Left forelimb (tissue), 1 donor: Measurements from ENCODE around the gene TMEM127.
A peak's percentile ranks its signal among the peaks of the same experiment; 100 is the strongest.
"Not testable (repeated sequence)": the region's sequence is repeated elsewhere in the genome, so short reads cannot be mapped to it uniquely, and the experiment has no call there.

Experiments used
- DNase-seq: peaks from one replicate; pipeline ENCODE4 v3.0.0-alpha.2; 2018; ENCODE audit warnings: low spot score

Gene TMEM127

DNA sequence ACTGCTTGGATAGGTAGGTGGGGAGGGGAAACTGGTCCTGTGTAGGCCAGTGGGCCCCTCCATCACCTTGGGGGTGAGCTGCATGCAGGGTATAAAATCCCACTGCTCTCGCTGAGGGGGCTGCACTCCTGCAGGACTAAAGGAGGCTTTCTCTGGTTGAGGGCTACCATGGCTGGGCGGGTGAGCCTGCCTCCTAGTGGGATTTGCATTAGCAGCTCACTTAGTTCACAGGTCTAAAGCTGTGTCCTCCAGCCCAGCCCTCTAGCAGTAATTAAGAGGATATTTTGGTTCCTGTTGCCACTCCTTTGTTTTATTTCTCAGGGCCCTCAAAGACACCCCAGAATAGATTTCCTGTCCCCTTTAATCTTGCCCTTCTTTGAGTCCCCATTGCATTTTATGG is 24.6 kb downstream of the TMEM127 start:
- no peak for DNase-seq

DNA sequence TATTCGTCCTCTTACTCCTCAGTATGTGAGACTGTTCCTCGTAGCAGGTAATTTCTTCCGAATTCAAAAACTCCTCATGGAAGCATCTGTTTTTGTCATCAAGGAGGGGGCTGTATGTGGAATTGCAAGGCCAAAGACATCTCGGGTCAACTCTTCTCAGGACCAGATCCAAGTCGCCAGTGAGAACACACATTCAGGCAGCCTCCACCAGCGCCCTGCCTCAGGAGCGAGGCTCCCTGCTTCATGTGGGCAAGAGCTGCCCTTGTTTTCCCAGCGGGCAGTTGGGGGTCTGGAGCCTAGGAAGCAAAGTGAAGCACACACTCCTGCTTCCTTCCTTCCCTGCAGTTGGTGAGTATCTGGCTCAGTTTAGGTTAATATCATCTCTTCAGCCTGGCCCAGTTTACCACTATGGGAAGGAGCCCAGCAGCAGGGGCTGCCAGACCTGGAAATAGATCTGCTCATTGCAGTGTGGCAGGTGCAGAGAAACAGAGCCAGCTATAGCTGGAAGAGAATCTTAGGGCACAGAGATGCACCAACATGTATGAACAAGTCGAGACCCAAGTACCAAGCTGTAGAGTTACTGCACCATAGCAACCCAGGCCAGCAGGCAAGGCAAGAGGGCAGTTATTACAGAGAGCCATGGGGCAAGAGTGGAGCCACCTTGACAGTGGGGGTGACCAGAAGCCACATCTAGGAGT is 25.3 kb downstream of the TMEM127 start:
- DNase-seq = no peak

DNA sequence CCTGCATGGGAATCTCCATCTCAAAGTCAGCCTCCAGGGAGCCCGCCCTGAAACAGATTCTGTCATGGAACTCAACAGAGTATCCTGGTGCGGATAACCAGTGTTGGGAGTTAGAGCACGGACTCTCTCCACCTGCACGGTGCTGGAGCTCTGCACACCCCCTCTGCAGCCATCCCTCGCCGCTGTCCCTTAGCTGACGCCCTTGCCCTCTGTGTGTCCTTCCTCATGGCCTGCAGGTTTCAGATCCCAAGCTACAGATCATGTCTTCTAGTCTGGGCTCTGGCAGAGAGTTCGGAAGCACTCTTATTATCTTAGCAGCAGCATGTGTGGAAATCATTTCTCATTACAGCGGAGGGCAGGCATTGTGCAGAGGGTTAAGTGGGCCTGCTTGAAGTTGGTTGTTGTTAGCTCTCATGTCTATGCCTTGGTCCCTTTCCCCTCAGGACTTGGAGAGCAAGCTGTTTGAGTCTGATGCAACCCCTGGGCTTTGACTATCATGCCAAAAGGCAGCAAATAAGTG is 26.0 kb downstream of the TMEM127 start:
- DNase-seq = no peak

DNA sequence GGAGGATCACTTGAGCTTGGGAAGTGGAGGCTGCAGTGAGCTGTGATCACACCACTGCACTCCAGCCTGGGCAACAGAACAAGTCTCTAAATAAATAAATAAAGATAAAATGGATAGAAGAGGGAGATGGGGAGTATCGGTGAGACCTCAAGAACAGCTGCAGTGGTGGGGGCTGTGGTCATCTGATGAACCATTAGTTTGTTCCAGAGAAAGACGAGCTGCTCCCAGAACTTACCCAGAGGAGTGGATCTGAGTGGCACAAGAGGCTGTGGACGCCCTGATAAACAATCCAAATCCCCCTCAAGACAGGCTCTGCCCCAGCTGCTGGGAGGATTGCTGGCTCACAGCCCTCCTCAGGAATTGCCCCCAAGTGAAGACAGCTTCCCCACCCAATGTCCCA is 26.7 kb downstream of the TMEM127 start:
- DNase-seq = no peak

DNA sequence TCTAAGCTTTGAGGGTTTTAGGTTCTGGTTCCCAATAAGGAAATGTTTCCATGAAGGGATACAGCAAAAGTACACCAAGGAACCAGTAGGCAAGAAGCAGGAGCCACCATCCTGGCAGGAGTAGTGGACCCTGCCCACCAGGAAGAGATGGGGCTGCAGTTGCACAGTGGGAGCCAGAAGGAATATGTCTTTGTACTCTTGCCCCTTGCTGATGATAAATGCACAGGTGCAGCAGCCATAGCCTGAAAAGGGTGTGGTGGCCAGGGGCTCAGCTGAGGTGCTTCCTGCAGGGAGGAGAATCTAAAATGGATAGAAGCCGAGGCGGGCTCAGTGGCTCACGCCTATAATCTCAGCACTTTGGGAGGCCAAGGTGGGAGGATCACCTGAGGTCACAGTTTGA is 27.5 kb downstream of the TMEM127 start:
- no peak for DNase-seq

DNA sequence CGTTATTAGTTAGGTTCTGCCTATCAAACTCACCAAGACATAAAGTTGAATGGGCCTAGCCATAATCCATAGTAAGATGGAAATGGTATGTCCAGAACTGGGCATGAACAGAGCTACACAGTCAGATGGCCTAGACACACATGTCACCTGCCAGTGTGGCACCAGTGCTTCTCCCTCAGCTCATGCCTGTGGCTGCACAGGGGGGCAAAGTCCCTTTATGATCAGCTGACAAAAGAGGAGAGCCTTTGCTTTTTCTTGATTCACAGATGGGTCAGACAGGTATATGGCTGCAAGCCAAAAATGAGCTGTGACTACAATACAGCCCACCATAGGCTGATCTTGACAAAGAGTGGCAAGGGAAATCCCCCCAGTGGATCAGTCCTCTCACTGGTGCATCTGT is 28.9 kb downstream of the TMEM127 start:
- DNase-seq = no peak

DNA sequence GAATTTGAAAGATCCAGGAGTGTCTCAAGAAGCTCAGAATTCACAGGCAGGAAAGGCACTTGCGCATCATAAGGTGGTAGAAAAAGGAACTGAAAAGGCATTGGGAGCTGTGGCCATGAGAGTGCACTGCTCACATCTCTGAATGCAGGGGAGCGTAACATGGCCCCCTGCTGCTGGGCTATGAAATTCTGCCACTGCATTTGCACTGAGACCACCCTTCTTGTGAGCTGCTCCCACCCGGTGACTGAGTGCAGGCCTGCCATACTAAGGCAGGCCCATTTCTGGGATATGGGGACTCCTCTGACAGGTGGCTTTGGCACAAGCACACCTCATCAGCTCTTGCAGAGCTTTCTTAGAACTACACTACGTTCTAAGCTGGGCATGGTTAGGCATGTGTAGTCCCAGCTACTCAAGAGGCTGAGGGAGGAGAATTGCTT is 31.9 kb downstream of the TMEM127 start:
- no peak for DNase-seq

DNA sequence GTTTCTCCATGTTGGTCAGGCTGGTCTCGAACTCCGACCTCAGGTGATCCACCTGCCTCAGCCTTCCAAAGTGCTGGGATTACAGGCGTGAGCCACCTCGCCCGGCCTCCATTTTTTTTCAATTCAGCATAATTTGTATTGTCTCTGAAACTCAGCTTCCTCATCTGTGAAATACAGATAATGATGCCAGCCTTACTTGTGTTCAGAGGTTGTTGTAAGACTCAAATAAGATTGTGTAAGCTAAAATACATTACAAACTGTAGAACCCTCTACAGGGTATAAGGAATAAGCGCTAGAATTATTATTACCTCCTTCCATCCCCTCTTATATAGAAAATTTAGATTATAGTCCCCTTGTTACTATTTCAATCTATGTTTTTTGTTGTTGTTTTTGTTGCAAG is 32.4 kb downstream of the TMEM127 start:
- DNase-seq = no peak

DNA sequence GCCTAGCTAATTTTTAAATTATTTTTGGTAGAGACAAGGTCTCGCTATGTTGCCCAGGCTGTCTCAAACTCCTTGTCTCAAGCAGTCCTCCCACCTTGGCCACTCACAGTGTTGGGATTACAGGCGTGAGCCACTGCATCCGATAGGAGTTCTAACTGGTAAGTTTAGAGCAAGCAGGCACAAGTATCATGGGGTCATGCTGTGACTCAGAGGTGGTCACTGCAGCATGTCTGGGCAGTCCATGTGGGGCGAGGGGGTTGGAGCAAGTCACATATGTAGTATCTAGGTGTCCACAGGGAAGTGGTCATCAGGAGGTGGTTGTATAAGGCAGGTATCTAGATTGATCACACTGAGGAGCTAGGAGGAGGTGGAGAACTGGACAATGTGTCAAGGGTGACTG is 34.5 kb downstream of the TMEM127 start:
- DNase-seq = no peak

DNA sequence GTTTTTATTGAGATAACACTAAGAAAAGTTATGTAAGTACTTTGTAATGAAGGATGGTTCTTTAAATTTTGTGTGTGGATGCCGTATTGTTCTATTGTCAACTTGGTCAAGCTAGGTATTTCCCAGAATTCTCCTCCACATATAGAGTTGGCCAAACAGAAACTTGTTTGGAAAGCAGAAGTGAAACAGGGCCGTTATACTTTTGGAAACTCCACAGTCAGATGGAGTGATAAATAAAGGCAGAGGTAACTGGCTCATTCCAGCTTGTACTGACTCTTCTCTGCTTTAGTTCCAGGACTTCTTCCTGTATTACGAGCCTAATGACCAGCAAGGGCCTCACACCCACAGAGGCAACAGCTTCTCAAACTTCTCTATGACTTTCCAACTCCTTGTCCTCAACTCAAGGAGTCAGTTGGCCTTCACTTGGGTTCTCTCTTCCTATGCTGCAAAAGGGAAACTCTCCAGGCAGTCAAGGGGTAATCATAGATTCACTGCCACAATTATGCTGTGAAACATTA is 40.7 kb downstream of the TMEM127 start:
- DNase-seq = no peak

DNA sequence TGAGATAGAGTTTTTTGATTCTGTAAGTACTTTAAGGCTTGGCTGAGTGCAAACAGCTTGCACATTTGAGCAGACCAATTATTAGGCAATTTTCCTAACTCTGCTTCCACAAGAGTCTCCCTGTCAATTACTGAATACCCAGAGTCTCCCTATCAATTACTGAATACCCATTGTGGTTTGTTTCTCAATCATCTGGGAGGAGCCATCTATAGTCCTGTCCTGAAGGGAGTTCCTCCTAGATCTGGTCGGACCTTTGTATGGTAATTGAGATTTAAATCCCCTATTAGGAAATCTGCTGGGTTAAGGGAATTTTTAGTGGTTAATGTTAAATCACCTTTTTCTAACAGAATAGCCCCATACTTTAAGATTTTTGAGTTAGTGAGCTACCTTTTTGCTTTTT is 44.7 kb downstream of the TMEM127 start:
- not testable (repeated sequence) for DNase-seq

DNA sequence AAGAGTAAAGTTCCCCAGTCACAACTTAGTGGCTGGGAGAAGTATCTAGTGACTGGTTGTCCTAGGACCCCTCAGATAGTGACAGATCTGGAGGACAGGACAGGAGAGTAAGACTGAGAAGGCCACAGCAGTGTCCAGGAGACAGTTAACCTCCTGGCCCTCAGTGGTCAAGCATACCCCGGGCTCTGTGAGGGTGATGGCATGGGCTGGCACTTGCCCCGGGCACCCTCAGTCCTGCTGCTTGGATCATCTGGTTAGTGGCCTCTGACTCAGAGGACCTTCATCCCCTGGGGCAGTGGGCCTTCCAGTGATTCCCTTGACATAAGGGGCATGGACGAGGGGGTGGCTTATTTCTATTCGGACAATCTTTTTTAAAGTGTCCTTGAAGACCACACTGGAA is 45.8 kb downstream of the TMEM127 start:
- not testable (repeated sequence) for DNase-seq

DNA sequence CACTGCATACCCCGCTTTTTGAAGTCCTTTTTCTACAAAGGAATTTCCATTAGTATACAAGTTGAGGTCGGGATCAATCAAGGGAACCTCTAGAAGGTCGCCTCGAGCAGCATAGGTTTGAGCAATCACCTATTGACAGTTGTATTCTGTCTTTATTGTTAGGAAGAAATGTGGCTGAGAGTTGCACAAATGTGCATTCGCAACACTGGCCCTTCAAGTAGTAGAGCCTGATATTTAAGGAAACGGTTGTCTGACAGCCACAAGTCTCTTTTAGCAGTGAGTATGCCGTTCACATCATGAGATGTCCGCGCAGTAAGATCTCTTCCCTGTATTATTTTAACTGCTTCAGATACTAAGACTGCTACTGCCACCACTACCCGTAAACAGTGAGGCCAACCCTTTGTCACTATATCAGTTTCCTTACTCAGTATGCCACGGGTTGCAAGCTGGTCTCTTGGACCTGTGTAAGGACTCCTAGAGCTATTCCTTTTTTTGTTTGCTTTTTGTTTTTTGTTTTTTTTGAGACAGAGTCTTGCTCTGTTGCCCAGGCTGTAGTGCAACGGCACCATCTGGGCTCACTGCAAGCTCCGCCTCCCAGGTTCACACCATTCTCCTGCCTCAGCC is 47.2 kb downstream of the TMEM127 start:
- no peak for DNase-seq

DNA sequence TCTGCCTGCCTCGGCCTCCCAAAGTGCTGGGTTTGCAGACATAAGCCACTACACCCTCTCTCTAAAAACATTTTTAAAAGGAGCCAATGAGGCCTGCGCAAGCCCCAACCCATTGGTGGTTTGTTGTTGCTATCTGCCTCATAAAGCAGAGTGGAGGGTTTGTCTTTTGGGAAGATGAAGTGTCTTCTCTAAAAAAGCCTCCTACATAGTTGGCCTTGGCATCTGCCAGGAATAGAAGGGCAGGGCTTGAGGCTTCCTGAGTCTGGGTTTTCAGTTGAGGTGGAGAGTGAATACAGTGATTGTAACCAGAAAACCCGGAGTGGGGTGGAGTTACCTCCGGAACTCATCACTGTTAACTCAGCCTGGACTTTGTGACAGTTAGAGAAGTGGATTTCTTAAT is 51.2 kb downstream of the TMEM127 start:
- no peak for DNase-seq

DNA sequence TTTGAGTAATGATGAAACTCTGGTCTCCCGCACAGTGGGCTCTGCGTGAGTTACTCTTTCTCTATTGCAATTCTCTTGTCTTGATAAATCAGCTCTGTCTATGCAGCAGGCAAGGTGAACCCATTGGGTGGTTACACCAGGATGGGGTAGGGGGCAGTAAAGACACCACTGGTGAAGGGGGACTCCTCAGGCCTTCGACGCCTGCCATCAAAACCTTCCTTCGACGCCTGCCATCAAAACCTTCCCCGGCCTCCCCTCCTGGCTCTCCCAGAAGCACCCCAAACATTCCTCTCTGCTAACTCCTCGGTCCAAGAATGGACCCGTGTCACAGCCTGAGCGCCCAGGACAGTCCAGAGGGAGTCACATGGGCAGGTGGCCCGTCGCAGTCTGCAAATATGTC is 52.4 kb downstream of the TMEM127 start:
- DNase-seq = no peak

DNA sequence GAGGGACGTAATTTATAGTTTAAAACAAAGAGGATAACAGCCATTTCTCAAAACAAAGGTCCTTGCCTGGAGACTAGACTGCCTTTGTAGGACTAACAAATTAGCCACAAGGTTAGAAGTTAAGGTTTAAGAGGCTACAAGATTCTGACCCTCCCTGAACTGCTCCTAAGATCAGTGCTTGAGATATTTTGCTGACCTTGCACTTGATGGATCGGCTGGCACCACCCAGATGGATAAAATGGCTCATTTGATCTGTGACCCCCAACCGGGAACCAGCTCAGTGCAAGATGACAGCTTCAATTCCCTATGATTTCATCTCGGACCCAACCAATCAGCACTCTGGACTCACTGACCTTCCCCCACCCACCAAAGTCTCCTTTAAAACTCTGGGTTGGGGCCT is 53.5 kb downstream of the TMEM127 start:
- DNase-seq = no peak

DNA sequence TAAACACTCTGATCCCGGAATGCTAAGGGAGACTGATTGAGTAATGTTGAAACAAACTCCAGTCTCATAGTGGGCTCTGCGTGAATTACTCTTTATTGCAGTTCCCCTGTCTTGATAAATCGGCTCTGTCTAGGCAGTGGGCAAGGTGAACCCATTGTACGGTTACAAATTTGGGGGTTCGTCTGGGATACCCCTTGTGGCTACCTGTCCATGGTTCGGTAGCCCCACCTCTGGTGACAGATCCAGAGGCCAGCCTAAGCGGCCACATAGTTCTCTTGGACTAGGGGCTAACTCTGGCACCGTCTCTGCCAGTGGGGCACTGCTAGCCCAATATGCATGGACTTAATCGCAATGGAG is 56.1 kb downstream of the TMEM127 start:
- DNase-seq = no peak

DNA sequence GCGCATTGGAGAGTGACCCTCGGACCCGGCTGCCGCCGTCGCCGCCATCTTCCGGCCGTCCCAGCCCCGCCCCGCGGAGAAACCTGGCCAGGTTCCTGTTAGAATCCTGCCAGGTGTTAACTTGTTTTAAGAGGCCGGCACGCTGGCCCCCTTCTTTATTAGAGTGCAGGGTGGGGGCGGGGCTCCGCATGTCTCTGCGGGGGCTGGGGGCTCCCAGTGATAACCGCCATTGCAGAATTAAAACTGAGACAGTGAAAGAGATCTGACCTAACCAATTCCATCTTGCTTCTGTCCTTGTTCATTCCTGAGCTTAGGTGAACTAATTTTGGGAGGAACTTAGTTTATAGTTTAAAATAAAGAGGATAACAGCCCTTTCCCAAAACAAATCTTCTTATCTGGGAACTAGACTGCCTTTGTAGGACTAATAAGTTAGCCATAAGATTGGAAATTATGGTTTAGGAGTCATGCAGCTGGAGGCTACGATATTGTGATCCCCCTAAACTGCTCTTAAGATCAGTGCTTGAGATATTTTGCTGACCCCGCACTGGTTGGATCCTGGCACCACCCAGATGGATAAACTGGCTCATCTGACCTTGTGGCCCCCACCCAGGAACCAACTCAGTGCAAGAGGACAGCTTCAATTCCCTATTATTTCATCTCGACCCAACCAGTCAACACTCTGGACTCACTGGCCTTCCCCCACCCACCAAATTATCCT is 56.6 kb downstream of the TMEM127 start:
- DNase-seq = no peak

DNA sequence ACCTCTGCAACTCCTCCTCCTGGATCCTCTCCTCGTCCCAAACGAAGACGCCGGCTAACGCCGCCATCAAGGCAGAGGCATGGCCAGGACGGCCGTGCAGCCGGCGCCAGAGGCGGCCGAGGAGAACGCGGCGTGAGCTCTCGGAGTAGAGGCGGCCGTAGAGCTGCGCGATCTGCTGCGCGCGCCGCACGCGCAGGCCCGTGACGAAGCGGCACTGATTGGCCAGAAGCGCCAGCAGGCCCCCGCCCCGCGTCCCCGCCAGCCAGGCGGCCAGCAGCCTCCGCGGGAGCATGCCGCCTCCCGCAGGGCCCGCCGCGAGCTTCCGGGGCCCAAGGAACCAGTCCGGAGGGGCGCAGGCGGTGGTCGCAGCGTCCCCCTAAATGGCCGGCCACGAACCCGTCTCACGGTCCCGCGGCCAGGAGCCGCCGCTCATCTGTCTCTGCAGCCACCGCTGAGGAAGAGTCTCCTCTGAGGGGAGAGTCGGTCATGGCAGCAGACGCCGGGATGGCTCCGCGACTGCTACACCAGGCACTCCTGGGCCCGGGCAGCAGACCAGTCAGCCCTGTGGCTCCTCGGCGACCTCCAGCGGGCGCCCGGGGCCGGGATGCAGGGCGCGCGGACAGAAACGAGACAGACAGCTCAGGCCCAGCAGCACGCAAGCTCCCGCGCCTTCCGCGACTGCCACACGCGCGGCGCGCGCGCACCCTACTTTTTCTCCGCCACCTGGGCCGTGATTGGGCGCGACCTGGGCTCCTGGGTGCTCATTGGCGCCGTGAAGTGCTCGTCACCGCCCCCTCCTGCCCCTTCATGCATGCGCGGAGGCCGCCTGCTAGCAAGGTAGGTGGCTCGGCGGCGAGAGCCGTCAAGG is 57.4 kb downstream of the TMEM127 start, which contains the start of gene STARD7:
Gene STARD7 (minus strand): TSS at position 685 of the 868 bp plus-strand sequence. CDS start 393 bp downstream, at position 292.
- DNase-seq = peak; percentile 98

DNA sequence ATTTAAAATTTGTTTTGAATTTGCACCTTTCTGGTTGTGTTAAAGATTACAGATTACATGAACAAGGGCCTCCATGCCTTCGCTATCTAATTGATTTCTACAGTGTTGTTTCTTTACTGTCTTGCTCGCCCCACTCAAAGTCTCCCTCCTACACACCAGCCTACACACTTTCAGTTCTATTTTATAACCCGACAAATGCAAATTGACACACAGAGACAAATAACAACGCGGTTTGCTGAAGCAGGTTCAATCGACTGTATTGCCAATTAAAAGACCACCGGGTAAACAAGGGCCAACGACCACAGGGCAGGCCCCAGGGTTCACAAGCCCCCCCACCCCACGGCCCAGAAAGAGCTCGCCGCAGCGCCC is 58.0 kb downstream of the TMEM127 start:
- no peak for DNase-seq

DNA sequence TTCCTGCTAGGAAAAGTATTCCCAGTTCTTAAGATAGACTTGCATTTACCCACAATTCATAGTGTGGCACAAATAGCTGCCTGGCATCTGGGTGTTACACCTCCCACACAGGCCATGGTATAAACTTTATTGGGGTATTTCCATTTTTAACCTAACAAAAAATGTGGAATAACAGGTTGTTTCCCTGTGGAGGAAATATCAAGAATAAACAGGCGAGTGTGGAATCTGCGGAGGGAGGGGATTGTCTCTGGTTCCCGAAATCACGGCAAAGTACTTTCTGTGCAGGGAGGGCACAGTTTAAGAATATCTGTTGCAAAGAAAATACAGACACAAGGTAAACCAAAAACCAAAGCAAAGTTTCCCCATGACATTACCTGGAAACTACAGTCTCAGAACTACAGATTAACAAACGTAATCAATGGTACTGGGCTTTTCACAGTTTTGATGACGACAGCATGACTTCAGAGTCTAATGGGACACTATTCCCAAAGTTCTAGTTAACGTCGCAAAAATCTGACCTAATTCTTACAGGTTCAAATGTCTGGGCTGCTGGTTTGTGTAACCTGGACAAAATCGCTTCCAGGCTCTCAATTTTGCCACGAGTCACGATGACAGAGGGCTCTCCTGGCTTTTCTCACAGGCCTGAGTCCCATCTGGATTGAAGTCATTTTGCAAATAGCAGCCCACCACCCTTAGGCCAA is 58.6 kb downstream of the TMEM127 start:
- no peak for DNase-seq
